ENCODE measurements around the gene PRR20G. TPM values are rescaled to one million over a fixed set of nuclear protein-coding genes. Genes with fewer than 3 reads are reported as not detected.

Gene PRR20G
- polyA plus RNA-seq, 1 donor from 2014 or later, result not detected

DNA sequence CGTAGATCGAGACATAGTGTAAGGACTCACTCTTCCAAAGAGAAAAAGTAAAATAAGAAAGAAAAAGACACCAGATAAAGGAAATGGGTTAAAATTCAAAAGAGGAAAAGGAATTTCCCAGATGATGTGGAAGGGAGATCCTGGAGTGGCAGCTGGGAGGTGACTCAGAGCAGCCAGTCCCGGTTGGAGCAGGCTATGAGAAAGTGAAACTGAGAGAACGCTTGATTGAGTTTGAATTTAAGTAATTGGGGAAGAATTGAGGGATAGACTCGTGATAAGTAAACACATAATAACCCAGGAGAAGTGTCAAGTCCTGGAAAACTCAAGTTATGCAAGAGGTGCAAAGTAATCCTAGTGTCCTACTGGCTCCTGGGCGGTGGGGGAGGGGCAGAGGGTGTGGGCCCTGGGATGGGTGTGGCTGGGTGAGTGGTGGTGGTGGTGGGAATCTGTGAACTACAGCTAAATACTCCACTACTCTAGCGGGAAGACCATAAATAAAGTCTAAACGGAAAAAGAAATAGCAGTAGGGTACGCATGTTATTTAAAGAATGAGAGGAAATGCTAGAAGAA is 1.2 kb downstream of the PRR20G start:
- H3K36me3 ChIP-seq (ENCODE audit: insufficient read depth, low read length), result no peaks in the 10 kb centered on the region
- TF ChIP-seq MXI1 (conservative IDR thresholded peaks at IDR 0.05; ENCODE audit: poor library complexity, severe bottlenecking) (no peak), EP300 (conservative IDR thresholded peaks at IDR 0.05; ENCODE audit: poor library complexity, severe bottlenecking) (no peak), SMC3 (conservative IDR thresholded peaks at IDR 0.05; ENCODE audit: poor library complexity) (no peak), EZH2 (IDR thresholded peaks at IDR 0.05; ENCODE audit: borderline replicate concordance, insufficient read depth, low read length, poor library complexity, severe bottlenecking) (no peak), POLR2AphosphoS5 (IDR thresholded peaks at IDR 0.05) (no peak), RAD21 (conservative IDR thresholded peaks at IDR 0.05) (no peak), TAF1 (IDR thresholded peaks at IDR 0.05; ENCODE audit: low read depth) (no peak)
- TF ChIP-seq, protein P1, sequence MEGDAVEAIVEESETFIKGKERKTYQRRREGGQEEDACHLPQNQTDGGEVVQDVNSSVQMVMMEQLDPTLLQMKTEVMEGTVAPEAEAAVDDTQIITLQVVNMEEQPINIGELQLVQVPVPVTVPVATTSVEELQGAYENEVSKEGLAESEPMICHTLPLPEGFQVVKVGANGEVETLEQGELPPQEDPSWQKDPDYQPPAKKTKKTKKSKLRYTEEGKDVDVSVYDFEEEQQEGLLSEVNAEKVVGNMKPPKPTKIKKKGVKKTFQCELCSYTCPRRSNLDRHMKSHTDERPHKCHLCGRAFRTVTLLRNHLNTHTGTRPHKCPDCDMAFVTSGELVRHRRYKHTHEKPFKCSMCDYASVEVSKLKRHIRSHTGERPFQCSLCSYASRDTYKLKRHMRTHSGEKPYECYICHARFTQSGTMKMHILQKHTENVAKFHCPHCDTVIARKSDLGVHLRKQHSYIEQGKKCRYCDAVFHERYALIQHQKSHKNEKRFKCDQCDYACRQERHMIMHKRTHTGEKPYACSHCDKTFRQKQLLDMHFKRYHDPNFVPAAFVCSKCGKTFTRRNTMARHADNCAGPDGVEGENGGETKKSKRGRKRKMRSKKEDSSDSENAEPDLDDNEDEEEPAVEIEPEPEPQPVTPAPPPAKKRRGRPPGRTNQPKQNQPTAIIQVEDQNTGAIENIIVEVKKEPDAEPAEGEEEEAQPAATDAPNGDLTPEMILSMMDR (IDR thresholded peaks at IDR 0.05; ENCODE audit: poor library complexity, severe bottlenecking), result no peak
- TF ChIP-seq, protein P2, sequence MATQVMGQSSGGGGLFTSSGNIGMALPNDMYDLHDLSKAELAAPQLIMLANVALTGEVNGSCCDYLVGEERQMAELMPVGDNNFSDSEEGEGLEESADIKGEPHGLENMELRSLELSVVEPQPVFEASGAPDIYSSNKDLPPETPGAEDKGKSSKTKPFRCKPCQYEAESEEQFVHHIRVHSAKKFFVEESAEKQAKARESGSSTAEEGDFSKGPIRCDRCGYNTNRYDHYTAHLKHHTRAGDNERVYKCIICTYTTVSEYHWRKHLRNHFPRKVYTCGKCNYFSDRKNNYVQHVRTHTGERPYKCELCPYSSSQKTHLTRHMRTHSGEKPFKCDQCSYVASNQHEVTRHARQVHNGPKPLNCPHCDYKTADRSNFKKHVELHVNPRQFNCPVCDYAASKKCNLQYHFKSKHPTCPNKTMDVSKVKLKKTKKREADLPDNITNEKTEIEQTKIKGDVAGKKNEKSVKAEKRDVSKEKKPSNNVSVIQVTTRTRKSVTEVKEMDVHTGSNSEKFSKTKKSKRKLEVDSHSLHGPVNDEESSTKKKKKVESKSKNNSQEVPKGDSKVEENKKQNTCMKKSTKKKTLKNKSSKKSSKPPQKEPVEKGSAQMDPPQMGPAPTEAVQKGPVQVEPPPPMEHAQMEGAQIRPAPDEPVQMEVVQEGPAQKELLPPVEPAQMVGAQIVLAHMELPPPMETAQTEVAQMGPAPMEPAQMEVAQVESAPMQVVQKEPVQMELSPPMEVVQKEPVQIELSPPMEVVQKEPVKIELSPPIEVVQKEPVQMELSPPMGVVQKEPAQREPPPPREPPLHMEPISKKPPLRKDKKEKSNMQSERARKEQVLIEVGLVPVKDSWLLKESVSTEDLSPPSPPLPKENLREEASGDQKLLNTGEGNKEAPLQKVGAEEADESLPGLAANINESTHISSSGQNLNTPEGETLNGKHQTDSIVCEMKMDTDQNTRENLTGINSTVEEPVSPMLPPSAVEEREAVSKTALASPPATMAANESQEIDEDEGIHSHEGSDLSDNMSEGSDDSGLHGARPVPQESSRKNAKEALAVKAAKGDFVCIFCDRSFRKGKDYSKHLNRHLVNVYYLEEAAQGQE (IDR thresholded peaks at IDR 0.05; ENCODE audit: borderline replicate concordance), result no peak
- H3K27me3 ChIP-seq (ENCODE audit: insufficient read depth, low read depth, low read length), result no peaks in the 10 kb centered on the region
- no peaks in the 10 kb centered on the region for H3K9me2 ChIP-seq (ENCODE audit: insufficient read depth, low read length)
- H3K4me3 ChIP-seq (ENCODE audit: low read length), result no peak overlapping the region
- peaks cover 5% of the 10 kb centered on the region for H3K9me3 ChIP-seq (ENCODE audit: low read length)
- H2AFZ ChIP-seq (ENCODE audit: low read depth, low read length), result no peak overlapping the region
- H3K9ac ChIP-seq (ENCODE audit: low read length), result no peak overlapping the region
- H3K79me2 ChIP-seq (replicated peaks; ENCODE audit: insufficient read depth, low read length), result no peaks in the 10 kb centered on the region
- no peak overlapping the region for H3K4me2 ChIP-seq (ENCODE audit: low read length)
- no peaks in the 10 kb centered on the region for H3F3A ChIP-seq (ENCODE audit: insufficient read depth, low read length, poor library complexity, severe bottlenecking)
- H3K27ac ChIP-seq (ENCODE audit: low read length), result no peak overlapping the region
- H4K20me1 ChIP-seq (ENCODE audit: insufficient read depth), result no peaks in the 10 kb centered on the region

DNA sequence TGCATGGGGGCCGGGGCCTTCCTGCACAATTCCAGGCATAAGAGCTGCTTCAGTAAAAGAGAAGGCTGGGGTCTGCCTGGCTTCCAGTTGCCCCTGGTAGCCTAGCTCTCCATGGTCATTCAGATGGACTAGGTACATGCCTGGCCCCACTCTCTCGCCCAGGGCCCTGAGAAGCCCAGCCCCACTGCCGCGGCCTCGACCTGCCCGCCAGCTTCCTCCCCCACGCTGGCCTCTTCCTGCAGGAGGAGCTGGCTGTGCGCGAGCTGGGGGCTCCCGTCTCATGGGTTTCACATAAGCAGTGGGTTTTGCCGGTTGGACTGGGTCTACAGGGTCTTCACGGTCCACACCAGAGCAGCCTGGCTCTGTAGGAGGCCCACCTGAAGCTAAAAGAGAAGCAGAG is 3.6 kb downstream of the PRR20G start:
- H3K4me2 ChIP-seq (ENCODE audit: low read length), result no peak overlapping the region
- H3K4me3 ChIP-seq (ENCODE audit: low read length), result no peak overlapping the region
- H3K27ac ChIP-seq (ENCODE audit: low read length), result no peak overlapping the region
- no peaks in the 10 kb centered on the region for H3F3A ChIP-seq (ENCODE audit: insufficient read depth, low read length, poor library complexity, severe bottlenecking)
- H3K9me2 ChIP-seq (ENCODE audit: insufficient read depth, low read length), result no peaks in the 10 kb centered on the region
- no peaks in the 10 kb centered on the region for H3K79me2 ChIP-seq (replicated peaks; ENCODE audit: insufficient read depth, low read length)
- H2AFZ ChIP-seq (ENCODE audit: low read depth, low read length), result no peak overlapping the region
- no peaks in the 10 kb centered on the region for H4K20me1 ChIP-seq (ENCODE audit: insufficient read depth)
- no peaks in the 10 kb centered on the region for H3K36me3 ChIP-seq (ENCODE audit: insufficient read depth, low read length)
- H3K27me3 ChIP-seq (ENCODE audit: insufficient read depth, low read depth, low read length), result no peaks in the 10 kb centered on the region
- TF ChIP-seq SMC3 (conservative IDR thresholded peaks at IDR 0.05; ENCODE audit: poor library complexity) (no peak), TAF1 (IDR thresholded peaks at IDR 0.05; ENCODE audit: low read depth) (no peak), MXI1 (conservative IDR thresholded peaks at IDR 0.05; ENCODE audit: poor library complexity, severe bottlenecking) (no peak), RAD21 (conservative IDR thresholded peaks at IDR 0.05) (no peak), POLR2AphosphoS5 (IDR thresholded peaks at IDR 0.05) (no peak), EP300 (conservative IDR thresholded peaks at IDR 0.05; ENCODE audit: poor library complexity, severe bottlenecking) (no peak), EZH2 (IDR thresholded peaks at IDR 0.05; ENCODE audit: borderline replicate concordance, insufficient read depth, low read length, poor library complexity, severe bottlenecking) (no peak)
- TF ChIP-seq, protein P1 (IDR thresholded peaks at IDR 0.05; ENCODE audit: poor library complexity, severe bottlenecking), result no peak
- TF ChIP-seq, protein P2 (IDR thresholded peaks at IDR 0.05; ENCODE audit: borderline replicate concordance), result no peak
- no peak overlapping the region for H3K9ac ChIP-seq (ENCODE audit: low read length)
- no peaks in the 10 kb centered on the region for H3K9me3 ChIP-seq (ENCODE audit: low read length)

All from neural cell (in vitro differentiated cells).